GM12878 (cell line): ENCODE data around the gene RAC3. TPM values are rescaled to one million over a fixed set of nuclear protein-coding genes. Genes with fewer than 3 reads are reported as not detected.

ENCODE experiments used
- ATAC-seq: fragments of 200-7000 bp; cut with Tn5 transposase; 3 replicates; pipeline ENCODE4 v1.9.1; 2020; ENCODE audit warnings: mild to moderate bottlenecking, moderate library complexity
- BruUV-seq: library from RNA; stranded (reverse); fragments of 400-500 nt; replicated peaks from 2 replicates; lab custom pipeline; 2021; lab: Mats Ljungman, UMichigan
- CTCF ChIA-PET: fragments of 300-600 bp; sonication (Branson Sonifier 250); formaldehyde crosslinking; extraction: SDS; loops from one replicate; lab custom pipeline; 2021; ENCODE audit warnings: inconsistent platforms; lab: Yijun Ruan, JAX
- POLR2A ChIA-PET: fragments of 350-600 bp; formaldehyde crosslinking; extraction: SDS; loops from one replicate; lab custom pipeline; 2021; ENCODE audit warnings: inconsistent platforms; lab: Charles Lee
- RAD21 ChIA-PET: fragments of 300-600 bp; sonication (Branson Sonifier 250); formaldehyde crosslinking; loops from one replicate; lab custom pipeline; 2023; ENCODE audit warnings: antibody characterized with exemption; ENCODE audit not compliant: unreplicated experiment; lab: Charles Lee
- SMC1A ChIA-PET: fragments of 300-600 bp; sonication (Branson Sonifier 250); formaldehyde crosslinking; loops from one replicate; lab custom pipeline; 2023; ENCODE audit not compliant: unreplicated experiment, uncharacterized antibody; lab: Charles Lee
- DNase-seq: peaks from one replicate; pipeline ENCODE4 v3.0.0-alpha.2; 2011; ENCODE audit warnings: low read depth, low spot score
- FAIRE-seq: peaks from 3 replicates; lab custom pipeline; 2011; peaks lifted over from hg19 to GRCh38; lab: Jason Lieb, UNC
- H2AFZ ChIP-seq: 2 replicates; pipeline ENCODE4 v1.6.0; 2011; ENCODE audit warnings: low read depth, low read length, control low read depth; ENCODE audit not compliant: control insufficient read depth
- H3K27ac ChIP-seq: 2 replicates; pipeline ENCODE4 v1.5.1; 2011; ENCODE audit warnings: control low read depth; ENCODE audit not compliant: control insufficient read depth, insufficient read depth
- H3K27me3 ChIP-seq, 2 experiments: replicated peaks in 1 of 2; 2 replicates each; pipeline versions ENCODE4 v1.6.0 to v1.6.1; 2011; ENCODE audit warnings: low read length in 1 of 2; ENCODE audit not compliant: control insufficient read depth in 2 of 2, insufficient read depth in 2 of 2
- H3K36me3 ChIP-seq, 2 experiments: 2 replicates each; pipeline ENCODE4 v1.5.1; 2011; ENCODE audit warnings: low read length in 1 of 2; ENCODE audit not compliant: control insufficient read depth in 2 of 2, insufficient read depth in 2 of 2
- H3K4me1 ChIP-seq: 2 replicates; pipeline ENCODE4 v1.6.1; 2011; ENCODE audit warnings: mild to moderate bottlenecking, low read length, moderate library complexity, mixed read lengths; ENCODE audit not compliant: control insufficient read depth, insufficient read depth
- H3K4me2 ChIP-seq: 2 replicates; pipeline ENCODE4 v1.6.0; 2011; ENCODE audit warnings: control low read depth; ENCODE audit not compliant: control insufficient read depth, insufficient read depth
- H3K4me3 ChIP-seq: fragments of 200-600 bp; sonication (generic); 2 replicates; pipeline ENCODE4 v1.5.1; 2016
- H3K79me2 ChIP-seq: 2 replicates; pipeline ENCODE4 v1.6.0; 2011; ENCODE audit warnings: low read length; ENCODE audit not compliant: control insufficient read depth, insufficient read depth
- H3K9ac ChIP-seq: 2 replicates; pipeline ENCODE4 v1.8.0; 2011; ENCODE audit warnings: low read length, control low read depth, mixed read lengths; ENCODE audit not compliant: control insufficient read depth, insufficient read depth
- H3K9me3 ChIP-seq: replicated peaks from 3 replicates; pipeline ENCODE4 v1.5.1; 2011; ENCODE audit warnings: mild to moderate bottlenecking, low read length; ENCODE audit not compliant: control insufficient read depth, insufficient read depth
- H4K20me1 ChIP-seq: 2 replicates; pipeline ENCODE4 v1.6.0; 2011; ENCODE audit not compliant: control insufficient read depth, insufficient read depth
- ATF3 ChIP-seq: IDR thresholded peaks from 2 replicates; pipeline ENCODE4 v1.6.1; 2011; ENCODE audit warnings: low read depth, mild to moderate bottlenecking, low read length, moderate library complexity, borderline replicate concordance; ENCODE audit errors: extremely low read depth
- BACH1 ChIP-seq: fragments of 450-650 bp; IDR thresholded peaks from 2 replicates; pipeline ENCODE4 v1.6.1; 2017; ENCODE audit warnings: mild to moderate bottlenecking, borderline replicate concordance
- CBFB ChIP-seq: IDR thresholded peaks from 2 replicates; pipeline ENCODE4 v1.6.1; 2016; ENCODE audit warnings: antibody characterized with exemption, low read depth
- CHD4 ChIP-seq: fragments of 200-600 bp; sonication (generic); IDR thresholded peaks from 2 replicates; pipeline ENCODE4 v1.6.1; 2016; ENCODE audit warnings: mild to moderate bottlenecking
- FOS ChIP-seq: IDR thresholded peaks from 3 replicates; pipeline ENCODE4 v1.6.1; 2011; ENCODE audit warnings: borderline replicate concordance; ENCODE audit not compliant: insufficient read length; ENCODE audit errors: extremely low read depth
- FOXK2 ChIP-seq: fragments of 450-650 bp; IDR thresholded peaks from 2 replicates; pipeline ENCODE4 v1.6.1; 2017; ENCODE audit warnings: mild to moderate bottlenecking, moderate library complexity
- HDGF ChIP-seq: fragments of 450-650 bp; IDR thresholded peaks from 2 replicates; pipeline ENCODE4 v1.6.1; 2016; ENCODE audit warnings: antibody characterized with exemption
- JUND ChIP-seq: IDR thresholded peaks from 2 replicates; pipeline ENCODE4 v1.6.1; 2012; ENCODE audit warnings: low read depth, mild to moderate bottlenecking, low read length, improper control_type of control experiment, moderate library complexity
- NFIC ChIP-seq: IDR thresholded peaks from 2 replicates; pipeline ENCODE4 v1.6.1; 2012; ENCODE audit warnings: low read depth, mild to moderate bottlenecking, inconsistent platforms, low read length, moderate library complexity
- PAX5 ChIP-seq: IDR thresholded peaks from 2 replicates; pipeline ENCODE4 v1.6.1; 2011; ENCODE audit warnings: low read depth, low read length, borderline replicate concordance
- PML ChIP-seq: IDR thresholded peaks from 2 replicates; pipeline ENCODE4 v1.6.1; 2012; ENCODE audit warnings: low read length, inconsistent platforms
- POLR2A ChIP-seq: IDR thresholded peaks from 2 replicates; pipeline ENCODE4 v1.6.1; 2011; ENCODE audit warnings: low read depth, mild to moderate bottlenecking, low read length
- SMARCA5 ChIP-seq: fragments of 450-650 bp; IDR thresholded peaks from 2 replicates; pipeline ENCODE4 v1.6.1; 2017; ENCODE audit warnings: mild to moderate bottlenecking
- SREBF2 ChIP-seq: IDR thresholded peaks from 2 replicates; pipeline ENCODE4 v1.6.1; 2012; ENCODE audit warnings: mild to moderate bottlenecking, low read length
- TCF3 ChIP-seq: IDR thresholded peaks from 2 replicates; pipeline ENCODE4 v1.6.1; 2012; ENCODE audit warnings: low read depth, mild to moderate bottlenecking, low read length, borderline replicate concordance; ENCODE audit not compliant: insufficient read depth
- ZNF24 ChIP-seq: fragments of 450-650 bp; IDR thresholded peaks from 2 replicates; pipeline ENCODE4 v1.6.1; 2017; ENCODE audit warnings: antibody characterized with exemption, mild to moderate bottlenecking
- ZZZ3 ChIP-seq: IDR thresholded peaks from 2 replicates; pipeline ENCODE4 v1.6.1; 2011; ENCODE audit warnings: low read depth; ENCODE audit not compliant: control insufficient read depth, insufficient read length
- WGBS: methylation state at CpG from one replicate; pipeline ENCODE4 v1.1.6; 2016; ENCODE audit warnings: low lambda C conversion rate; ENCODE audit not compliant: insufficient replicate concordance, insufficient coverage; ENCODE audit errors: missing lambda C conversion rate; 5-methylcytosine and 5-hydroxymethylcytosine counted together
- in situ Hi-C: fragments of 300-500 bp; cut with MboI; formaldehyde crosslinking; loops from 9 replicates; pipeline ENCODE4 v1.14.3; 2018; ENCODE audit warnings: mixed read lengths
- intact Hi-C: fragments of 100-400 bp; cut with micrococcal nuclease; formaldehyde crosslinking; loops from one replicate; pipeline ENCODE4 v1.14.2; 2022; ENCODE audit not compliant: unreplicated experiment
- polyA plus RNA-seq, 11 experiments: library from polyadenylated mRNA; depleted of rRNA in 4 of 11; unstranded in 6 of 11; stranded (reverse) in 5 of 11; fragments of >200 nt; fragmentation: Nextera tagmentation in 4 of 11; fragmentation: Illumina TruSeq in 1 of 11; extraction: Ambion mirVana in 4 of 11; extraction: Trizol in 1 of 11; gene quantifications; 1 replicate in 1 of 11; 2 replicates in 10 of 11; pipeline versions ENCODE4 v1.2.1 to v1.2.3, GENCODE V29; 2011 to 2016; ENCODE audit warnings: inconsistent platforms in 2 of 11, missing spikeins in 2 of 11, low read depth in 1 of 11
- total RNA-seq, 4 experiments: library from RNA; depleted of rRNA in 3 of 4; stranded (reverse); fragments of >200 nt in 3 of 4; fragmentation: Illumina TruSeq in 1 of 4; extraction: Trizol in 1 of 4; gene quantifications; 2 replicates each; pipeline versions ENCODE4 v1.2.1 to v1.2.3, GENCODE V29; 2013 to 2021
- TF ChIP-seq, protein P1 (sequence below): fragments of 150-350 bp; IDR thresholded peaks from 2 replicates; pipeline ENCODE4 v1.6.1; 2014; ENCODE audit warnings: mild to moderate bottlenecking, low read depth, low read length
- TF ChIP-seq, protein P2 (sequence below): fragments of 450-650 bp; IDR thresholded peaks from 2 replicates; pipeline ENCODE4 v1.6.1; 2016; ENCODE audit warnings: mild to moderate bottlenecking
- TF ChIP-seq, protein P3 (sequence below): fragments of 450-650 bp; IDR thresholded peaks from 2 replicates; pipeline ENCODE4 v1.6.1; 2017; ENCODE audit warnings: mild to moderate bottlenecking

Gene RAC3
- total and polyA plus RNA-seq, 10 of the 15 experiments (the other 5 are each of a cell fraction or from before 2014, with no cell fraction given) = 0.11 to 32.9 (median 6.7) TPM

DNA sequence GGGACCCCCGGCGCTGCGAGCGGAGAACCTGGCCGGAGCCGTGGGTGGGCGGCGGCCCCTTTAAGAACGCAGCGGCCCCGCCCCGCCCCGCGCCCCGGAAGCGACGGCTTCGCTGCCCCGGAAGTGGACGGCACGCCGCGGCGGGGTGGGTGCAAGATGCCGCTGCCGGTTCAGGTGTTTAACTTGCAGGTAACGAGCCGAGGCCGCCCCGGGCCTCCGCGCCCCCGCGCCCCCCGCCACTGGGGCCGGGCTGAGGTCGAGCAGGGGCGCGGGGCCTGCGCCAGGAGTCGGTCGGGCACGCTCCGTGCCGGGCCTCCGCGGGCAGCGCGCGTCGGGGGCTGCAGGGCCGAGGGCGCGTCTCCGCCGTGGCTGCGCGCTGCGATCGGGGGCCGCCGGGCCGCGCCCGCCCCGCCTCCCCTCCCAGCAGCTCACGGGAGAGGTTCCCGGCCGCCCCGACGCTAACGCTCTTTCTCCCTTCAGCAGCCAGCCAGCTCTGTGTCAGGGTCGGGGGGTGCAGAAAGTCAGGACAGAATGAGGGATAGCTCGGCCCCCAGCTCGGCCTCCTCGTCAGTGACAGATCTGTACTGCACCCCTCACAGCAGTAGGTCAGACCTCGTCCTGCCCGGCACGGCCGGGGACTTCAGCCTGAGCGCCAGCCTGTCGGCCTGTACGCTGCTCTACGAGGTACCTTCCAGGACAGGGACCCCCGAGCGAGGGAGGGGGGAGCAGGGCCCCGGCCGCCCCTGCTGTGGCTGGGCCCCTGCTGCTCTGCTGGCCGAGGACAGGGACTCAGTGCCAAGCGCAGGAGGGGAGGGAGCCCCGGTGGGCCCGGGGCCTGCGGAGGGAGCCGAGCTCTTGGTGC lies 20.5 kb downstream of the RAC3 start, which contains the start of the genes GPS1 and RFNG:
Gene GPS1 (plus strand): TSS at position 123 of the 862 bp plus-strand sequence. CDS start 34 bp downstream, at position 157.
Gene RFNG (minus strand): TSS at position 36 of the 862 bp plus-strand sequence. CDS start 45 bp downstream, outside the sequence.
- Histone ChIP-seq H3K27ac (peak within 1 kb of the TSS; percentile 52), H3K4me2 (peak within 1 kb of the TSS; percentile 90), H3K27me3 (no peaks in the 10 kb centered on the region), H2AFZ (peak within 1 kb of the TSS; percentile 47), H3K36me3 (peaks cover 0 to 14% of the 10 kb centered on the region in 2 experiments), H3K4me1 (peaks cover 4% of the 10 kb centered on the region), H3K9ac (peak within 1 kb of the TSS; percentile 80), H3K9me3 (no peaks in the 10 kb centered on the region), H3K79me2 (peaks cover 14% of the 10 kb centered on the region), H4K20me1 (no peaks in the 10 kb centered on the region), H3K4me3 (peak within 1 kb of the TSS; percentile 83)
- SMC1A ChIA-PET = interaction anchor here (0.7 to 1.2 kb wide), 2 partner anchors 21 to 29 kb away, joined by 3 to 4 read pairs; partner anchors contain the start of genes CENPX and LRRC45
- intact Hi-C loops (loop anchor here (5.0 kb wide), 1 partner anchor 45 kb away; the partner anchor contains the start of gene FASN), in situ Hi-C loops (no loop called here)
- CTCF ChIA-PET = interaction anchor here (0.6 to 1.2 kb wide), 2 partner anchors 14 to 16 kb away, joined by 3 to 4 read pairs; partner anchors contain the start of gene DCXR
- ATAC-seq = peak; percentile 94
- RAD21 ChIA-PET = interaction anchor here (1.0 kb wide), 1 partner anchor 54 kb away, joined by 3 read pairs; no protein-coding TSS in a partner anchor
- POLR2A ChIA-PET = no interaction called here
- BruUV-seq = TSS peak; percentile 72
- no peak for FAIRE-seq
- DNase-seq = no peak
- 4% methylated on average over 32 of the region's 94 CpGs for WGBS
- TF ChIP-seq SMARCA5 = no peak
- TF ChIP-seq, protein P1, sequence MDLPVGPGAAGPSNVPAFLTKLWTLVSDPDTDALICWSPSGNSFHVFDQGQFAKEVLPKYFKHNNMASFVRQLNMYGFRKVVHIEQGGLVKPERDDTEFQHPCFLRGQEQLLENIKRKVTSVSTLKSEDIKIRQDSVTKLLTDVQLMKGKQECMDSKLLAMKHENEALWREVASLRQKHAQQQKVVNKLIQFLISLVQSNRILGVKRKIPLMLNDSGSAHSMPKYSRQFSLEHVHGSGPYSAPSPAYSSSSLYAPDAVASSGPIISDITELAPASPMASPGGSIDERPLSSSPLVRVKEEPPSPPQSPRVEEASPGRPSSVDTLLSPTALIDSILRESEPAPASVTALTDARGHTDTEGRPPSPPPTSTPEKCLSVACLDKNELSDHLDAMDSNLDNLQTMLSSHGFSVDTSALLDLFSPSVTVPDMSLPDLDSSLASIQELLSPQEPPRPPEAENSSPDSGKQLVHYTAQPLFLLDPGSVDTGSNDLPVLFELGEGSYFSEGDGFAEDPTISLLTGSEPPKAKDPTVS = no peak
- TF ChIP-seq, protein P2, sequence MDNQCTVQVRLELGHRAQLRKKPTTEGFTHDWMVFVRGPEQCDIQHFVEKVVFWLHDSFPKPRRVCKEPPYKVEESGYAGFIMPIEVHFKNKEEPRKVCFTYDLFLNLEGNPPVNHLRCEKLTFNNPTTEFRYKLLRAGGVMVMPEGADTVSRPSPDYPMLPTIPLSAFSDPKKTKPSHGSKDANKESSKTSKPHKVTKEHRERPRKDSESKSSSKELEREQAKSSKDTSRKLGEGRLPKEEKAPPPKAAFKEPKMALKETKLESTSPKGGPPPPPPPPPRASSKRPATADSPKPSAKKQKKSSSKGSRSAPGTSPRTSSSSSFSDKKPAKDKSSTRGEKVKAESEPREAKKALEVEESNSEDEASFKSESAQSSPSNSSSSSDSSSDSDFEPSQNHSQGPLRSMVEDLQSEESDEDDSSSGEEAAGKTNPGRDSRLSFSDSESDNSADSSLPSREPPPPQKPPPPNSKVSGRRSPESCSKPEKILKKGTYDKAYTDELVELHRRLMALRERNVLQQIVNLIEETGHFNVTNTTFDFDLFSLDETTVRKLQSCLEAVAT = no peak
- no peak for TF ChIP-seq CBFB
- TF ChIP-seq ATF3 = no peak
- TF ChIP-seq PAX5 = 0 out of 2 replicates have a peak, but pooled peaks have one; percentile 14
- TF ChIP-seq ZZZ3 = no peak
- no peak for TF ChIP-seq PML
- no peak for TF ChIP-seq CHD4
- TF ChIP-seq FOXK2 = no peak
- TF ChIP-seq SREBF2 = 0 out of 2 replicates have a peak, but pooled peaks have one; percentile 27
- no peak for TF ChIP-seq JUND
- 0 out of 2 replicates have a peak, but pooled peaks have one; percentile 14 for TF ChIP-seq TCF3
- TF ChIP-seq BACH1 = peak; percentile 67
- no peak for TF ChIP-seq FOS
- no peak for TF ChIP-seq ZNF24
- peak; percentile 74 for TF ChIP-seq POLR2A
- TF ChIP-seq NFIC = no peak
- TF ChIP-seq, protein P3, sequence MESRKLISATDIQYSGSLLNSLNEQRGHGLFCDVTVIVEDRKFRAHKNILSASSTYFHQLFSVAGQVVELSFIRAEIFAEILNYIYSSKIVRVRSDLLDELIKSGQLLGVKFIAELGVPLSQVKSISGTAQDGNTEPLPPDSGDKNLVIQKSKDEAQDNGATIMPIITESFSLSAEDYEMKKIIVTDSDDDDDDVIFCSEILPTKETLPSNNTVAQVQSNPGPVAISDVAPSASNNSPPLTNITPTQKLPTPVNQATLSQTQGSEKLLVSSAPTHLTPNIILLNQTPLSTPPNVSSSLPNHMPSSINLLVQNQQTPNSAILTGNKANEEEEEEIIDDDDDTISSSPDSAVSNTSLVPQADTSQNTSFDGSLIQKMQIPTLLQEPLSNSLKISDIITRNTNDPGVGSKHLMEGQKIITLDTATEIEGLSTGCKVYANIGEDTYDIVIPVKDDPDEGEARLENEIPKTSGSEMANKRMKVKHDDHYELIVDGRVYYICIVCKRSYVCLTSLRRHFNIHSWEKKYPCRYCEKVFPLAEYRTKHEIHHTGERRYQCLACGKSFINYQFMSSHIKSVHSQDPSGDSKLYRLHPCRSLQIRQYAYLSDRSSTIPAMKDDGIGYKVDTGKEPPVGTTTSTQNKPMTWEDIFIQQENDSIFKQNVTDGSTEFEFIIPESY = no peak
- TF ChIP-seq HDGF = no peak
